Astrocyte of the spinal cord (primary cell): ENCODE data around the gene PAQR8.

Experiments
- DNase-seq: peaks from one replicate; pipeline ENCODE4 v3.0.0; 2011; ENCODE audit warnings: low read depth, low spot score
- H3K4me3 ChIP-seq: 2 replicates; pipeline ENCODE4 v1.5.1; 2011; ENCODE audit warnings: low read depth, mild to moderate bottlenecking, low read length, moderate library complexity
- in situ Hi-C: cut with HindIII; loops from 2 replicates; pipeline ENCODE4 v1.10.0; 2017; ENCODE audit warnings: low sequenced_read_pairs
- TF ChIP-seq, protein P1 (sequence below): IDR thresholded peaks from 2 replicates; pipeline ENCODE4 v1.5.1; 2012; ENCODE audit warnings: low read depth, mild to moderate bottlenecking, low read length, inconsistent platforms

PAQR8 gene

DNA sequence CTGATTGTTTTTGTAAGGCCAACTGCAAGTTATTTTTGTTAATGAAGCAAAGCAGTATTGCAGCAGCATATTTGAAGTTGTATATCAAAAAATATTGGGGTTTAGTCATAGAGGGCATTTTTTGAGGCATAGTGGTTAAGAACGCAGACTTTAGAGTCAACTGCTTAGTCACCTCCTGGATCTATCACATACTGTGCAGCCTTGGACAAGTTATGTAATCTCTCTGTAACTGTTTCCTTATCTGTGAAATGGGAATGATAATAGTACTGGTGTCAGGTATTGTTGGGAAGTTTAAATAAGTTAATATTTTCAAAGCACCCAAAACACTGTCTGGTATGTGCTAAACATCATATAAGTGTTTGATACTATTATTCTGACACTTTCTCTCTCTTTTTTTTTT, 31.0 kb downstream of the PAQR8 start:
- TF ChIP-seq, protein P1, sequence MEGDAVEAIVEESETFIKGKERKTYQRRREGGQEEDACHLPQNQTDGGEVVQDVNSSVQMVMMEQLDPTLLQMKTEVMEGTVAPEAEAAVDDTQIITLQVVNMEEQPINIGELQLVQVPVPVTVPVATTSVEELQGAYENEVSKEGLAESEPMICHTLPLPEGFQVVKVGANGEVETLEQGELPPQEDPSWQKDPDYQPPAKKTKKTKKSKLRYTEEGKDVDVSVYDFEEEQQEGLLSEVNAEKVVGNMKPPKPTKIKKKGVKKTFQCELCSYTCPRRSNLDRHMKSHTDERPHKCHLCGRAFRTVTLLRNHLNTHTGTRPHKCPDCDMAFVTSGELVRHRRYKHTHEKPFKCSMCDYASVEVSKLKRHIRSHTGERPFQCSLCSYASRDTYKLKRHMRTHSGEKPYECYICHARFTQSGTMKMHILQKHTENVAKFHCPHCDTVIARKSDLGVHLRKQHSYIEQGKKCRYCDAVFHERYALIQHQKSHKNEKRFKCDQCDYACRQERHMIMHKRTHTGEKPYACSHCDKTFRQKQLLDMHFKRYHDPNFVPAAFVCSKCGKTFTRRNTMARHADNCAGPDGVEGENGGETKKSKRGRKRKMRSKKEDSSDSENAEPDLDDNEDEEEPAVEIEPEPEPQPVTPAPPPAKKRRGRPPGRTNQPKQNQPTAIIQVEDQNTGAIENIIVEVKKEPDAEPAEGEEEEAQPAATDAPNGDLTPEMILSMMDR: no peak
- DNase-seq: peak; percentile 65
- no peak overlapping the region for H3K4me3 ChIP-seq
- in situ Hi-C loops: no loop called here

DNA sequence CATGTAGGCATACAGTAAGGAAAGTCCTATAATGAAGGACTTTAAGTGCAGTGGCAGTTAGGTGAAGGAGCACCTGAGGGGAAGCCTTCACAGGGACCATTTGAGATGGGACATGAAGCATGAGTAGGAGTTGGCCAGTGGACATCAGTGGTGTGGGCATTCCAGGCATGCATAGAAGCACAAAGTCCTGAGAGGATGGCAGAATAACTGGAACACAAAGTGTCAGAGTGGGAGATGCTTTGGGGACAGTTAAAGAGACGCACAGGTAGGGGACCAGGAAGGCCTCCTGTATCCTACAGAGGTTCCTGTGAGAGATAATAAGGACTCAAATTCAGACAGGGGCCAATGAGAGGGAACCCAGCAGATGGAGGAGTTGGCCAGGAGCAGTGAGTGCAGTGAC, 31.8 kb downstream of the PAQR8 start:
- DNase-seq: no peak
- no peak overlapping the region for H3K4me3 ChIP-seq
- in situ Hi-C loops: no loop called here
- TF ChIP-seq, protein P1: no peak

DNA sequence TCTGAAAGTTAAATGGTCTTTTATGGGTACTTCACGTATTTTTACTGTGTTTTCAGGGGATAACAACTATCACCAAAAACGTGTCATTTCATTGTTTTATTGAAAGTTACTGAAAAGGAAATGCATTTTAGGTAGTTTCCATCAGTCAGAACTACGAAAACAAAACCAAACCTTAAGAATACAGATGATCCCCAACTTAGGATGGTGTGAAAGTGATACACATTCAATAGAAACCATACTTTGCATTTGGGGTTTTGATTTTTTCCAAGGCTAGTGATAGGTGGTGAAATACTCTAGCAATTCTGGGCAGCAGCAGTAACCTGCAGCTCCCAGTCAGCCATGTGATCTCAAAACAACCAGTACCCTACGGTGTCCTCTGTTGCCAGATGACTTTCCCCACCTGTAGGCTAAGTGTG, 32.3 kb downstream of the PAQR8 start:
- DNase-seq: no peak
- no peak overlapping the region for H3K4me3 ChIP-seq
- TF ChIP-seq, protein P1: no peak
- in situ Hi-C loops: no loop called here

DNA sequence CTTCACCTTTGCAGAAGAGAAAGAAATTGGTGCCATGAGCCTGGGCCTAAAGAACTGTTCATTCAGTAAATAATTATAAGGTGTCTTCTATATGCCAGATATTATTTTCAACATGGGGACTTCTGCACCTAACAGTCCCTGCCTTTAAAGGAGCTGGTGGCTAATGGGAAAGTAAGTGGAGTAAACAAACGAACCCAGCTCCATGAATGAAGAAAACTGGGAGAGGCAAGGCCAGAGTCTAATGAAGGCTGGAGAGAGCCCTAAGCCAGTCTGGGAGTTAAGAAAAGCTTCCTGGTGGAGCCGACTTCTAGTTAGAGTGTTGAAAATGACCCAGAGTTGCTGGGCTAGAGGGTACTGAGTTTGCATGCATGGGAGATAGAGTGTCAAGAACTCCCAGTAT, 34.0 kb downstream of the PAQR8 start:
- H3K4me3 ChIP-seq: no peak overlapping the region
- in situ Hi-C loops: no loop called here
- DNase-seq: no peak
- TF ChIP-seq, protein P1: no peak

DNA sequence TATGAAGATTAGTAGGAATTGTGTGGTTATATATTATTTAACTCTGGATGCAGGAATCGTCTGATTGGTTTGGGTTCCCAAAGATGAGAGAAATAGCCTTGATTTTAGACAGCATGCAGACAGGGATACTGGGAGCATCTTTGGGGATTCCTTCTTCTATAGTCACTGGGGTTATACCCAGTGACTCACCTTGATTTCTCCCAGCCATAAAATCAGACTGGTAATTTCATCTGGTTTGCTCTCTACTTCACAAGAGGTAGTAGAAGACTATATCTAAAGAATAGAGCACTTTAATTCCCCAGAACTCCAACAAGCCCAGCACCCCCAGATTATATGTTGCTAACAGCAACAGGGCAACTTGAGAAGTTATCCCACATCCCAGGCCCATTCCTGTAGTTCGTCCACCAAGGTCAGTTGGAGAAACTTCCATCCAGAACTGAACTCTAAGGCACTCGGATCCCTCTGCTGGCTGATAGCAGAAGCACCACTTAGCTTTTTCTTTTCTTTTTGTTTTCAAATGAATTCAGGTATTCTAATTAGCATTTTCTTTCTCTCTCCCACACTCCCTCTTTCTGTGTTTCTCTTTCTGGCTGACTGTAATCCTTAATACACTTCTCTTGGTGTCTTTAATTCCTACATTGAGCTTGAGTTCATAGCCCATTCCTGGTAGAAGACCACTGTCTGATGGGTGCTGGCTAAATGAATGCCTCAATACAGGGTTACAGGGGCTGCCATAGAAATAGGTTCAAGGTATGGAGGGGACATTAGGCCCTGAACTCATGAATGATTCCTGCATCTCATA, 37.8 kb downstream of the PAQR8 start:
- H3K4me3 ChIP-seq: no peak overlapping the region
- in situ Hi-C loops: no loop called here
- TF ChIP-seq, protein P1: peak; percentile 89
- peak; percentile 66 for DNase-seq

DNA sequence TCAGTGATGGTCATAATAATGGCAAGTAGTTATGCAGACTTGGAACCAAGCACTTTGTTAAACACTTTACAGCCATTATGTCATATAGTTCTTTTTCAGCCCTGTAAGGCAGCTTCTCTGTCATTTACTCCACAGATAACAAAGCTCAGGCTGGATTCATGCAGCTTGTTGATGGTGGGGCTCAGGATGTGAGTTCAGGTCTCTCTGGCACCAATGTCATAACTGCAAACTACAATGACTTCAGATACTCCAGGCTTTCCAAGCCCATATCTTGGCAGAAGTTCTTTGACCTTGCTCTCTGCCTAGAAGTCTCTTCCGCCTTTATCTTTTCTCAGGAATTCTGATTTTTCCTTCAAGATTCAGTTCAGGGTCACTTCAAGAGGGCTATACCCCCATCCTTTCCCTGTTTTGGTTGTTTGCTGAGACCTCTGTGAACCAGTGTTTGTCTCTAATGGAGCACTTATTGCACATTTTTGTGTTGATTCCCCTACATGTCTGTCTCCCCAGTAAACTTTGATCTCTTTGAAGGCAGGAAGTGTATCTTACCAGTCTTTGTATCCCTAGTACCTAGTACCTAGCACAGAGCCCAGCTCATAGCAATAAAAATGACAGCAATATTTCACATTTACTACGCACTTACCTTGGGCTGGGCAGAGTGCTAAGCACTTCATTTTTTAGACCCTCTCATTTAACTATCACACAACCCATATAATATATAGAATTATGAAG, 38.5 kb downstream of the PAQR8 start:
- DNase-seq: no peak
- TF ChIP-seq, protein P1: no peak
- in situ Hi-C loops: no loop called here
- no peak overlapping the region for H3K4me3 ChIP-seq
